AG04450 (cell line): ENCODE measurements around the gene NSUN2. TPM values are rescaled to one million over a fixed set of nuclear protein-coding genes. Genes with fewer than 3 reads are reported as not detected.

Experiments used
- CTCF ChIA-PET: fragments of 300-600, 350-600 bp; formaldehyde crosslinking; extraction: SDS; loops from one replicate; lab custom pipeline; 2022; ENCODE audit warnings: antibody characterized with exemption, inconsistent platforms; lab: Charles Lee
- POLR2A ChIA-PET: fragments of 350-600 bp; formaldehyde crosslinking; extraction: SDS; loops from one replicate; lab custom pipeline; 2021; ENCODE audit warnings: antibody characterized with exemption, inconsistent platforms; lab: Yijun Ruan, JAX
- DNase-seq: peaks from one replicate; pipeline ENCODE4 v3.0.0-alpha.2; 2011; ENCODE audit warnings: low read depth, low spot score
- H3K27ac ChIP-seq: one replicate; pipeline ENCODE4 v1.5.1; 2012; ENCODE audit warnings: low read depth, low read length, control low read depth
- H3K27me3 ChIP-seq: one replicate; pipeline ENCODE4 v1.6.0; 2012; ENCODE audit warnings: low read length; ENCODE audit not compliant: control insufficient read depth, insufficient read depth
- H3K4me3 ChIP-seq: 2 replicates; pipeline ENCODE4 v1.5.1; 2011; ENCODE audit warnings: mild to moderate bottlenecking, low read depth, low read length, control low read depth
- H3K9me3 ChIP-seq: 2 replicates; pipeline ENCODE4 v1.5.1; 2012; ENCODE audit warnings: low read length; ENCODE audit not compliant: control insufficient read depth, insufficient read depth
- CTCF ChIP-seq: IDR thresholded peaks from 2 replicates; pipeline ENCODE4 v1.5.1; 2011; ENCODE audit warnings: low read depth, low read length, control low read depth, inconsistent platforms
- polyA plus RNA-seq: library from polyadenylated mRNA; depleted of rRNA; stranded (reverse); fragments of >200 nt; gene quantifications from 2 replicates; pipeline ENCODE4 v1.2.3, GENCODE V29; 2011

The NSUN2 gene
- polyA plus RNA-seq, 1 experiment = 42.0 TPM

GRCh38 chr5:6594066-6594465 is 38.8 kb downstream of the NSUN2 start:
- H3K27ac ChIP-seq = no peak overlapping the region
- no peak for DNase-seq
- H3K4me3 ChIP-seq = no peak overlapping the region
- CTCF ChIA-PET = no interaction called here
- POLR2A ChIA-PET = no interaction called here
- H3K9me3 ChIP-seq = no peaks in the 10 kb centered on the region
- H3K27me3 ChIP-seq = no peaks in the 10 kb centered on the region
- TF ChIP-seq CTCF = no peak

- TF ChIP-seq CTCF = no peak
- Histone ChIP-seq H3K4me3 (no peak overlapping the region), H3K27ac (no peak overlapping the region), H3K9me3 (no peaks in the 10 kb centered on the region), H3K27me3 (no peaks in the 10 kb centered on the region)
- POLR2A ChIA-PET = interaction anchor here (0.5 kb wide), 1 partner anchor 205 kb away, joined by 4 read pairs; no protein-coding TSS in a partner anchor
- CTCF ChIA-PET = no interaction called here
- no peak for DNase-seq
Observed at GRCh38 chr5:6593148-6594016, 39.5 kb downstream of the NSUN2 start.

- no peak for DNase-seq
- H3K27me3 ChIP-seq = no peaks in the 10 kb centered on the region
- no peak overlapping the region for H3K27ac ChIP-seq
- no peaks in the 10 kb centered on the region for H3K9me3 ChIP-seq
- ChIA-PET POLR2A (no interaction called here), CTCF (interaction anchor here (1.9 kb wide), 1 partner anchor 16 kb away, joined by 6 read pairs; no protein-coding TSS in a partner anchor)
- no peak overlapping the region for H3K4me3 ChIP-seq
- TF ChIP-seq CTCF = no peak
Observed at GRCh38 chr5:6592601-6593000, 40.2 kb downstream of the NSUN2 start.

DNA sequence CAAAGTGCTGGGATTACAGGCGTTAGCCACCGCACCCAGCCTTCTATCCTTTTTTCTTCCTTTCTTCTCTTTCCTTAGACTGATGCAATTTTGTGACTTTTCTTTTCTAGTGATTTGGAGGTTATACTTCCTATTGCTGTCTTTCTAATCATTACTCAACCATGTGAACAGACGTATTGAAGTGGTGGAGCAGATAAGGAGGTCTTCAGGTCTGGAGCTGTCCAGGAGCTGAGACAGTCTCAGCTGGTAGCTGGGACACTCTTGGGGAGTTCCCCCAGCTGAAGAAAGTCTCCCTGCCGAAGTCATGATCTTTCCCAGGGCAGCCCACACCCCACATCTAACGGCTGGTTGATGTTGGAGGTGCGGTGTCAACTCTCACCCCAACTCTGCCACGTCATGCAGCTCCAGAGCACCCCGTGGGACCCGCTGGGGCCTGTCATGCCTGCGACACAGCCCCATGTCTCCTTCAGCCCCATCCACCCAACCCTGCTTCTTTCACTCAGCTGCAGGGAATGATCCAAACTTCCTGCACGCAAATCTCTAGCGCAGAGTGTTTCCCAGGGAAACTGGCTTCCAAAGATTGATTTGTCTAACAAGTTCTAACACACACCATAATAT is 41.1 kb downstream of the NSUN2 start:
- Histone ChIP-seq H3K27me3 (no peaks in the 10 kb centered on the region), H3K27ac (no peak overlapping the region), H3K9me3 (no peaks in the 10 kb centered on the region), H3K4me3 (no peak overlapping the region)
- ChIA-PET POLR2A (no interaction called here), CTCF (interaction anchor here (1.9 kb wide), 1 partner anchor 15 kb away, joined by 6 read pairs; no protein-coding TSS in a partner anchor)
- DNase-seq = no peak
- no peak for TF ChIP-seq CTCF

- peaks cover 7% of the 10 kb centered on the region for H3K27me3 ChIP-seq
- ChIA-PET CTCF (interaction anchor here (1.9 kb wide), 1 partner anchor 14 kb away, joined by 6 read pairs; no protein-coding TSS in a partner anchor), POLR2A (no interaction called here)
Observed at GRCh38 chr5:6590581-6590980, 42.3 kb downstream of the NSUN2 start.

More at GRCh38 chr5:6590581-6590980, 42.3 kb downstream of the NSUN2 start:
- no peak for TF ChIP-seq CTCF
- Histone ChIP-seq H3K27ac (no peak overlapping the region), H3K4me3 (no peak overlapping the region), H3K9me3 (no peaks in the 10 kb centered on the region)
- DNase-seq = no peak
